ENCODE data around the gene TMEM115.

TMEM115 gene

GRCh38 chr3:50316657-50317242, 42.6 kb downstream of the TMEM115 start (continued):
- TF ChIP-seq REST (tag by site-specific recombination; IDR thresholded peaks at IDR 0.05) = no peak
- TF ChIP-seq ZBTB44 (tag by site-specific recombination; IDR thresholded peaks at IDR 0.05) = no peak
- TF ChIP-seq ZNF580 (tag by site-specific recombination; IDR thresholded peaks at IDR 0.05) = no peak
- TF ChIP-seq BCL6B (tag by site-specific recombination; IDR thresholded peaks at IDR 0.05) = no peak
- no peak for TF ChIP-seq ZNF473 (tag by site-specific recombination; IDR thresholded peaks at IDR 0.05)
- TF ChIP-seq PRDM1 (tag by site-specific recombination; IDR thresholded peaks at IDR 0.05) = no peak
- TF ChIP-seq ZNF239 (tag by site-specific recombination; IDR thresholded peaks at IDR 0.05) = no peak

GRCh38 chr3:50314816-50315215, 44.5 kb downstream of the TMEM115 start:
- CTCF ChIA-PET = no interaction called here

More at GRCh38 chr3:50314816-50315215, 44.5 kb downstream of the TMEM115 start:
- Histone ChIP-seq H3K4me3 (ENCODE audit: low read depth, low read length) (no peak overlapping the region), H3K36me3 (ENCODE audit: control insufficient read depth in 2 of 2, insufficient read depth in 1 of 2, low read length in 2 of 2) (peaks cover 0 to 34% of the 10 kb centered on the region in 2 experiments; a peak in 1 of 3 replicates), H3K27ac (ENCODE audit: extremely low read depth, low read depth, low read length) (no peak overlapping the region), H3K9me3 (ENCODE audit: control insufficient read depth, insufficient read depth, low read depth, low read length) (no peaks in the 10 kb centered on the region), H3K4me1 (ENCODE audit: control insufficient read depth, insufficient read depth, low read length) (peaks cover 7% of the 10 kb centered on the region; the same call in 1 of the 2 replicates)
- POLR2A ChIA-PET = interaction anchor here (2.2 kb wide), 1 partner anchor 23 kb away, joined by 5 read pairs; no protein-coding TSS in a partner anchor
- TF ChIP-seq MZF1 (tag by site-specific recombination; IDR thresholded peaks at IDR 0.05; ENCODE audit: borderline replicate concordance) = no peak
- TF ChIP-seq BCL6B (tag by site-specific recombination; IDR thresholded peaks at IDR 0.05) = no peak
- no peak for TF ChIP-seq BCL11B (tag by site-specific recombination; IDR thresholded peaks at IDR 0.05; ENCODE audit: low read depth)
- TF ChIP-seq ZSCAN18 (tag by site-specific recombination; IDR thresholded peaks at IDR 0.05) = no peak
- no peak for TF ChIP-seq ZNF530 (tag by site-specific recombination; IDR thresholded peaks at IDR 0.05; ENCODE audit: low read depth)
- no peak for TF ChIP-seq ZNF624 (tag by site-specific recombination; IDR thresholded peaks at IDR 0.05)
- no peak for TF ChIP-seq ZNF175 (tag by site-specific recombination; IDR thresholded peaks at IDR 0.05)
- no peak for TF ChIP-seq SP2 (tag by site-specific recombination; IDR thresholded peaks at IDR 0.05)
- TF ChIP-seq ZBTB49 (tag by site-specific recombination; IDR thresholded peaks at IDR 0.05; ENCODE audit: low read depth) = no peak
- no peak for TF ChIP-seq FEZF1 (tag by site-specific recombination; IDR thresholded peaks at IDR 0.05)
- TF ChIP-seq ZNF514 (tag by site-specific recombination; IDR thresholded peaks at IDR 0.05) = no peak
- TF ChIP-seq WT1 (tag by site-specific recombination; IDR thresholded peaks at IDR 0.05) = no peak
- TF ChIP-seq ZNF19 (tag by site-specific recombination; IDR thresholded peaks at IDR 0.05; ENCODE audit: low read depth) = no peak
- no peak for TF ChIP-seq ZNF629 (tag by site-specific recombination; IDR thresholded peaks at IDR 0.05)
- TF ChIP-seq KLF7 (tag by site-specific recombination; IDR thresholded peaks at IDR 0.05; ENCODE audit: borderline replicate concordance) = no peak

Data from HEK293 (cell line).